ENCODE results near the gene MAP4K4. TPM values are rescaled to one million over a fixed set of nuclear protein-coding genes. Genes with fewer than 3 reads are reported as not detected.
A peak's percentile ranks its signal among the peaks of the same experiment; 100 is the strongest.

The MAP4K4 gene
- total RNA-seq, 1 experiment from 2014 or later = 132 TPM

DNA sequence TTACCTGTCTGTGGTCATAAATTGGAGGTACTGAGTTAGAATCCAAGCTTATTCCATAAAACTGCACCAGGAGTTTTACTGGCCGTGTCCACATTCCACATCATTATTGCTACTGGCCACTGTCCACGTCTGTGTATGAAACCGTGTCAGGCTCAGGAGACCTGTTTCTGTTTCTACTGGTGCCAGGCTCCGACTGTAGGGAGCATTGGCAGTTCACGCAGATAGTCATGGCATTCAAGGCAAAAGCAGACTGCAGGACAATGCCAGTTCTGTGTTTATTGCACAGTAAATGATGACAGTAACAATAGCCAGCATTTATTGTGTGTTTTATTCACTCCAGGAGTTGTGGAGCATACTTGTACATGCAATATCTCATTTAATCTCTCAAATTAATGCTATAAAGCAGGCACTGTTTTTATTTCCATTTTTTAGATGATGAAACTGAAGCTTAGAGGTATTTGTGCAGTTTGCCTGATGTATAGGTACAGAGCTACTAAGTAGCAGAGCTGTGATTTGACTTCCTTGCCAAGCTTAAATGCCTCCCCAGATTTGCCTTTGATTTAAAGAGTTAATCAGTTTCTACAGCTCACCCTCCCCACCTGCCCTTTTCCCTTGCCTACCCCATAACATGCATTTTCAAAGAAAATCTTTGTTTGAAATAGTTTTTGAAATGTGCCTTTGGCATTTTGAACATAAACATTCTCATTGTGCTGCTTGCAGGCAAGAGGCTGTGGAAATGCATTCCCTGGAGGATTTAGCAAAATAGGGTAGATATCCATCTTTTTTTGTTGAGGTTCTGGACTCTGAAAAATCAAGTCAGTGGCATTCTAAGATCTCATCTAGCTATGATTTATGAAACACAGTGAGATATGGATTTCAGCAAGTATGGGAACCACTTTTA, 55.5 kb downstream of the MAP4K4 start:
- no peaks in the 10 kb centered on the region; the same call in 1 of the 2 replicates for H3K27me3 Mint-ChIP-seq (ENCODE audit: low read depth)
- no CpG with 5 or more reads among the region's 5 CpGs for WGBS (ENCODE audit: extremely low coverage, insufficient read length, low lambda C conversion rate)
- H2BK15ac ChIP-seq (ENCODE audit: low read depth, low read length) = no peak overlapping the region
- no peak overlapping the region for H3T11ph ChIP-seq (ENCODE audit: low read length)
- H3K79me1 ChIP-seq (ENCODE audit: insufficient read depth, low read depth, low read length, poor library complexity, severe bottlenecking) = peaks cover 7% of the 10 kb centered on the region
- no peak overlapping the region for H4K91ac ChIP-seq (ENCODE audit: insufficient read length, low read depth, low read length)
- H2BK12ac ChIP-seq (ENCODE audit: insufficient read length, low read depth, low read length) = no peak overlapping the region
- no peak for DNase-seq
- no peak overlapping the region for H4K8ac ChIP-seq (replicated peaks; ENCODE audit: insufficient read length, low read depth, low read length)
- H3K23ac ChIP-seq (ENCODE audit: insufficient read length, low read depth, low read length) = no peak overlapping the region
- no peak overlapping the region for H3K18ac ChIP-seq (ENCODE audit: insufficient read length, low read depth, low read length)
- H3K9me3 ChIP-seq (ENCODE audit: control insufficient read depth, low read depth, low read length) = no peaks in the 10 kb centered on the region
- peaks cover 11% of the 10 kb centered on the region for H3K4me1 ChIP-seq (ENCODE audit: insufficient read depth, low read length)
- no peak overlapping the region for H3K4me3 Mint-ChIP-seq
- H4K20me1 ChIP-seq (ENCODE audit: control insufficient read depth, insufficient read depth, insufficient read length) = no peaks in the 10 kb centered on the region
- H2BK20ac ChIP-seq (ENCODE audit: low read depth, low read length, poor library complexity, severe bottlenecking) = no peak overlapping the region
- H4K5ac ChIP-seq (ENCODE audit: insufficient read length, low read depth, low read length) = no peak overlapping the region
- peaks cover 4 to 14% (median 7%) of the 10 kb centered on the region in 3 experiments; a peak in 6 of 7 replicates for H3K36me3 Mint-ChIP-seq (ENCODE audit: insufficient read depth in 1 of 3, low read depth in 3 of 3)
- H3K27me3 ChIP-seq (ENCODE audit: insufficient read depth, low read length) = no peaks in the 10 kb centered on the region
- peaks cover 41% of the 10 kb centered on the region for H3K79me2 ChIP-seq (ENCODE audit: insufficient read depth, low read length)
- H3K9ac ChIP-seq (ENCODE audit: extremely low read depth, insufficient read length, low read length) = no peak overlapping the region
- TF ChIP-seq, protein P1, sequence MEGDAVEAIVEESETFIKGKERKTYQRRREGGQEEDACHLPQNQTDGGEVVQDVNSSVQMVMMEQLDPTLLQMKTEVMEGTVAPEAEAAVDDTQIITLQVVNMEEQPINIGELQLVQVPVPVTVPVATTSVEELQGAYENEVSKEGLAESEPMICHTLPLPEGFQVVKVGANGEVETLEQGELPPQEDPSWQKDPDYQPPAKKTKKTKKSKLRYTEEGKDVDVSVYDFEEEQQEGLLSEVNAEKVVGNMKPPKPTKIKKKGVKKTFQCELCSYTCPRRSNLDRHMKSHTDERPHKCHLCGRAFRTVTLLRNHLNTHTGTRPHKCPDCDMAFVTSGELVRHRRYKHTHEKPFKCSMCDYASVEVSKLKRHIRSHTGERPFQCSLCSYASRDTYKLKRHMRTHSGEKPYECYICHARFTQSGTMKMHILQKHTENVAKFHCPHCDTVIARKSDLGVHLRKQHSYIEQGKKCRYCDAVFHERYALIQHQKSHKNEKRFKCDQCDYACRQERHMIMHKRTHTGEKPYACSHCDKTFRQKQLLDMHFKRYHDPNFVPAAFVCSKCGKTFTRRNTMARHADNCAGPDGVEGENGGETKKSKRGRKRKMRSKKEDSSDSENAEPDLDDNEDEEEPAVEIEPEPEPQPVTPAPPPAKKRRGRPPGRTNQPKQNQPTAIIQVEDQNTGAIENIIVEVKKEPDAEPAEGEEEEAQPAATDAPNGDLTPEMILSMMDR (conservative IDR thresholded peaks at IDR 0.05) = no peak
- no peak overlapping the region for H2BK120ac ChIP-seq (ENCODE audit: low read depth, low read length, poor library complexity, severe bottlenecking)
- no peaks in the 10 kb centered on the region for H3K23me2 ChIP-seq (ENCODE audit: insufficient read length, low read depth, low read length, poor library complexity, severe bottlenecking)
- H3K27ac ChIP-seq (ENCODE audit: insufficient read length, low read depth, low read length) = no peak overlapping the region
- peaks cover 45 to 53% of the 10 kb centered on the region in 2 experiments for H3K4me1 Mint-ChIP-seq
- no peak overlapping the region for H3K4me2 ChIP-seq (ENCODE audit: insufficient read depth, insufficient read length, low read length)
- no peak overlapping the region for H3K4ac ChIP-seq (ENCODE audit: low read depth, low read length)
- H3K9me3 Mint-ChIP-seq = peaks cover 0 to under 1% of the 10 kb centered on the region in 2 experiments; a peak in 3 of 5 replicates
- no peak overlapping the region for H2BK5ac ChIP-seq (ENCODE audit: insufficient read length, low read length)
- no peak overlapping the region for H2AFZ ChIP-seq (ENCODE audit: low read length)
- H3K14ac ChIP-seq (ENCODE audit: insufficient read depth, low read length) = no peak overlapping the region
- no peak overlapping the region for H2AK5ac ChIP-seq (ENCODE audit: insufficient read length, low read length)
- peak overlapping the region in 2 of 3 experiments; percentile 62 to 80; a peak in 3 of 7 replicates for H3K27ac Mint-ChIP-seq
- no peak overlapping the region for H3K56ac ChIP-seq (ENCODE audit: insufficient read length, low read depth, low read length)

Measured in H9 (cell line).